ENCODE measurements around the gene MED15.
"Not testable (repeated sequence)": the region's sequence is repeated elsewhere in the genome, so short reads cannot be mapped to it uniquely, and the experiment has no call there.

GRCh38 chr22:20470525-20470924 lies 36.9 kb upstream of the MED15 start:
- not testable (repeated sequence) for TF ChIP-seq CTCF, POLR2A (IDR thresholded peaks at IDR 0.05)
